A549 (cell line): ENCODE measurements around the gene CEBPG. TPM values are rescaled to one million over a fixed set of nuclear protein-coding genes. Genes with fewer than 3 reads are reported as not detected.

Experiments used
- ATAC-seq, 2 experiments: fragments of 200-7000 bp in 1 of 2; fragments of >200 bp in 1 of 2; cut with Nextera tagmentation in 1 of 2; cut with Tn5 transposase in 1 of 2; 3 replicates each; pipeline versions ENCODE4 v1.8.0 to v1.9.1; 2018 to 2020; ENCODE audit warnings: mild to moderate bottlenecking in 1 of 2, moderate library complexity in 1 of 2
- CTCF ChIA-PET: fragments of 300-600 bp; sonication (Branson Sonifier 250); formaldehyde crosslinking; extraction: SDS; loops from one replicate; lab custom pipeline; 2021; ENCODE audit warnings: antibody characterized with exemption, inconsistent platforms; lab: Yijun Ruan, JAX
- POLR2A ChIA-PET: fragments of 350-600 bp; formaldehyde crosslinking; extraction: SDS; loops from one replicate; lab custom pipeline; 2021; ENCODE audit warnings: antibody characterized with exemption, inconsistent platforms; lab: Yijun Ruan, JAX
- DNase-seq, 2 experiments: peaks; one replicate each; pipeline versions ENCODE4 v3.0.0 to v3.0.0-alpha.2; 2011 to 2016; ENCODE audit warnings: low read depth in 1 of 2, low spot score in 1 of 2
- FAIRE-seq: peaks from 2 replicates; lab custom pipeline; 2011; peaks lifted over from hg19 to GRCh38; lab: Jason Lieb, UNC
- H3K27ac ChIP-seq, 2 experiments: fragments of >200 bp; sonication (Bioruptor Twin); formaldehyde crosslinking; 3 replicates each; pipeline ENCODE4 v1.5.1; 2016 to 2017
- H3K4me1 ChIP-seq: fragments of >200 bp; sonication (Bioruptor Twin); formaldehyde crosslinking; 3 replicates; pipeline ENCODE4 v1.6.1; 2016
- H3K4me2 ChIP-seq: fragments of >200 bp; sonication (Bioruptor Twin); formaldehyde crosslinking; 3 replicates; pipeline ENCODE4 v1.6.1; 2016
- H3K4me3 ChIP-seq: fragments of >200 bp; sonication (Bioruptor Twin); formaldehyde crosslinking; 3 replicates; pipeline ENCODE4 v1.5.1; 2016
- H3K9me3 ChIP-seq: fragments of >200 bp; sonication (Bioruptor Twin); formaldehyde crosslinking; 3 replicates; pipeline ENCODE4 v1.6.1; 2016
- BCL3 ChIP-seq: fragments of >200 bp; sonication (Bioruptor Twin); formaldehyde crosslinking; IDR thresholded peaks from 3 replicates; pipeline ENCODE4 v1.6.1; 2016
- BHLHE40 ChIP-seq: IDR thresholded peaks from 2 replicates; pipeline ENCODE4 v1.6.1; 2012; ENCODE audit warnings: low read depth, low read length, inconsistent platforms
- CBX8 ChIP-seq: fragments of 200-600 bp; sonication (generic); IDR thresholded peaks from 2 replicates; pipeline ENCODE4 v1.6.1; 2016
- E2F6 ChIP-seq: IDR thresholded peaks from 2 replicates; pipeline ENCODE4 v1.6.1; 2012; ENCODE audit warnings: low read depth, borderline replicate concordance
- EHF ChIP-seq: fragments of 250-450 bp; sonication (Bioruptor Pico); IDR thresholded peaks from 2 replicates; pipeline ENCODE4 v1.5.0; 2020; ENCODE audit warnings: mild to moderate bottlenecking
- FOSL2 ChIP-seq, 2 experiments: fragments of 450-650 bp in 1 of 2; fragments of >200 bp in 1 of 2; sonication (Bioruptor Twin) in 1 of 2; formaldehyde crosslinking; IDR thresholded peaks; 2 replicates each; pipeline versions ENCODE4 v1.5.0 to v1.6.1; 2016 to 2020; ENCODE audit warnings: mild to moderate bottlenecking in 1 of 2, moderate library complexity in 1 of 2
- FOXS1 ChIP-seq: fragments of 250-450 bp; sonication (Bioruptor Pico); IDR thresholded peaks from 2 replicates; pipeline ENCODE4 v1.5.0; 2020; ENCODE audit warnings: mild to moderate bottlenecking, moderate library complexity
- GATA3 ChIP-seq: IDR thresholded peaks from 2 replicates; pipeline ENCODE4 v1.6.1; 2012; ENCODE audit warnings: borderline replicate concordance
- HDAC2 ChIP-seq: fragments of 200-600 bp; sonication (generic); IDR thresholded peaks from 2 replicates; pipeline ENCODE4 v1.6.1; 2016
- HES2 ChIP-seq: fragments of >200 bp; sonication (Bioruptor Twin); formaldehyde crosslinking; IDR thresholded peaks from 2 replicates; pipeline ENCODE4 v1.6.1; 2016
- HMGXB4 ChIP-seq: fragments of 250-450 bp; sonication (Bioruptor Pico); IDR thresholded peaks from 2 replicates; pipeline ENCODE4 v1.5.0; 2021; ENCODE audit warnings: mild to moderate bottlenecking, moderate library complexity, borderline replicate concordance
- HOXA7 ChIP-seq: fragments of 250-450 bp; sonication (Bioruptor Pico); IDR thresholded peaks from 2 replicates; pipeline ENCODE4 v1.5.0; 2020; ENCODE audit warnings: mild to moderate bottlenecking, moderate library complexity
- HOXB13 ChIP-seq: fragments of 250-450 bp; sonication (Bioruptor Pico); IDR thresholded peaks from 2 replicates; pipeline ENCODE4 v1.5.0; 2020; ENCODE audit warnings: low read depth, mild to moderate bottlenecking, moderate library complexity
- JUN ChIP-seq, 2 experiments: fragments of >200 bp; sonication (Bioruptor Twin); formaldehyde crosslinking; IDR thresholded peaks; 2 replicates in 1 of 2; 3 replicates in 1 of 2; pipeline ENCODE4 v1.6.1; 2016 to 2017
- JUNB ChIP-seq: fragments of >200 bp; sonication (Bioruptor Twin); formaldehyde crosslinking; IDR thresholded peaks from 2 replicates; pipeline ENCODE4 v1.6.1; 2016
- KDM5A ChIP-seq: fragments of 200-600 bp; sonication (generic); IDR thresholded peaks from 2 replicates; pipeline ENCODE4 v1.6.1; 2016; ENCODE audit warnings: antibody characterized with exemption, mild to moderate bottlenecking
- PBX3 ChIP-seq: IDR thresholded peaks from 2 replicates; pipeline ENCODE4 v1.6.1; 2012
- POLR2A ChIP-seq: IDR thresholded peaks from 2 replicates; pipeline ENCODE4 v1.6.1; 2012; ENCODE audit warnings: mild to moderate bottlenecking, low read length
- RFX5 ChIP-seq: fragments of 450-650 bp; IDR thresholded peaks from 2 replicates; pipeline ENCODE4 v1.7.1; 2014; ENCODE audit warnings: antibody characterized with exemption, mild to moderate bottlenecking, moderate library complexity
- RNF2 ChIP-seq: fragments of 200-600 bp; sonication (generic); IDR thresholded peaks from 2 replicates; pipeline ENCODE4 v1.6.1; 2016; ENCODE audit warnings: low read depth, mild to moderate bottlenecking, antibody characterized with exemption, moderate library complexity, borderline replicate concordance
- SMC3 ChIP-seq: fragments of >200 bp; sonication (Bioruptor Twin); formaldehyde crosslinking; IDR thresholded peaks from 3 replicates; pipeline ENCODE4 v1.6.1; 2018; ENCODE audit warnings: inconsistent platforms
- ZC3H11A ChIP-seq: fragments of 450-650 bp; IDR thresholded peaks from 2 replicates; pipeline ENCODE4 v1.6.1; 2014; ENCODE audit warnings: antibody characterized with exemption, mild to moderate bottlenecking
- ZFP36 ChIP-seq: fragments of 450-650 bp; IDR thresholded peaks from 2 replicates; pipeline ENCODE4 v1.6.1; 2014; ENCODE audit warnings: borderline replicate concordance; ENCODE audit not compliant: partially characterized antibody
- ZNF302 ChIP-seq: fragments of 250-450 bp; sonication (Bioruptor Pico); IDR thresholded peaks from 2 replicates; pipeline ENCODE4 v1.9.0; 2021; ENCODE audit warnings: inconsistent platforms, mild to moderate bottlenecking, moderate library complexity
- WGBS: methylation state at CpG from one replicate; pipeline ENCODE4 v1.1.6; 2017; ENCODE audit errors: missing lambda C conversion rate; 5-methylcytosine and 5-hydroxymethylcytosine counted together
- polyA plus RNA-seq, 4 experiments: library from polyadenylated mRNA; depleted of rRNA in 3 of 4; stranded (reverse); fragments of >200 nt; fragmentation: RNase III in 1 of 4; extraction: RNeasy Plus Mini Kit Qiagen cat#74134 plus additional on column Dnase treatment in 1 of 4; gene quantifications; 2 replicates in 3 of 4; 3 replicates in 1 of 4; pipeline ENCODE4 v1.2.3, GENCODE V29; 2011 to 2017
- TF ChIP-seq, protein P1 (sequence below): fragments of 450-650 bp; IDR thresholded peaks from 2 replicates; pipeline ENCODE4 v1.6.1; 2014; ENCODE audit warnings: antibody characterized with exemption
- TF ChIP-seq, protein P2 (sequence below): fragments of >200 bp; sonication (Bioruptor Twin); formaldehyde crosslinking; IDR thresholded peaks from 3 replicates; pipeline ENCODE4 v1.5.1; 2016

CEBPG gene
- polyA plus RNA-seq, 2 of the 4 experiments (the other 2 are of a cell fraction) = 34.3 to 138 TPM

GRCh38 chr19:33345163-33345562 lies 28.3 kb upstream of the CEBPG start:
- Histone ChIP-seq H3K9me3 (no peaks in the 10 kb centered on the region), H3K4me1 (peaks cover 5% of the 10 kb centered on the region; the same call in 1 of the 3 replicates), H3K4me3 (no peak overlapping the region), H3K4me2 (no peak overlapping the region), H3K27ac (no peak overlapping the region)
- WGBS = 66% methylated on average over 6 of the region's 6 CpGs
- TF ChIP-seq E2F6 (no peak), GATA3 (no peak), ZFP36 (no peak), HMGXB4 (CRISPR knock-in tag) (no peak), JUN (IDR thresholded peaks at IDR 0.05) (no peak), BCL3 (no peak), HOXB13 (CRISPR knock-in tag) (no peak), HOXA7 (CRISPR knock-in tag) (no peak), ZNF302 (CRISPR knock-in tag) (no peak), HES2 (no peak), RFX5 (no peak), EHF (CRISPR knock-in tag) (no peak), RNF2 (no peak), JUNB (no peak), PBX3 (no peak)
- TF ChIP-seq, protein P1, sequence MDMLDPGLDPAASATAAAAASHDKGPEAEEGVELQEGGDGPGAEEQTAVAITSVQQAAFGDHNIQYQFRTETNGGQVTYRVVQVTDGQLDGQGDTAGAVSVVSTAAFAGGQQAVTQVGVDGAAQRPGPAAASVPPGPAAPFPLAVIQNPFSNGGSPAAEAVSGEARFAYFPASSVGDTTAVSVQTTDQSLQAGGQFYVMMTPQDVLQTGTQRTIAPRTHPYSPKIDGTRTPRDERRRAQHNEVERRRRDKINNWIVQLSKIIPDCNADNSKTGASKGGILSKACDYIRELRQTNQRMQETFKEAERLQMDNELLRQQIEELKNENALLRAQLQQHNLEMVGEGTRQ = no peak
- TF ChIP-seq, protein P2, sequence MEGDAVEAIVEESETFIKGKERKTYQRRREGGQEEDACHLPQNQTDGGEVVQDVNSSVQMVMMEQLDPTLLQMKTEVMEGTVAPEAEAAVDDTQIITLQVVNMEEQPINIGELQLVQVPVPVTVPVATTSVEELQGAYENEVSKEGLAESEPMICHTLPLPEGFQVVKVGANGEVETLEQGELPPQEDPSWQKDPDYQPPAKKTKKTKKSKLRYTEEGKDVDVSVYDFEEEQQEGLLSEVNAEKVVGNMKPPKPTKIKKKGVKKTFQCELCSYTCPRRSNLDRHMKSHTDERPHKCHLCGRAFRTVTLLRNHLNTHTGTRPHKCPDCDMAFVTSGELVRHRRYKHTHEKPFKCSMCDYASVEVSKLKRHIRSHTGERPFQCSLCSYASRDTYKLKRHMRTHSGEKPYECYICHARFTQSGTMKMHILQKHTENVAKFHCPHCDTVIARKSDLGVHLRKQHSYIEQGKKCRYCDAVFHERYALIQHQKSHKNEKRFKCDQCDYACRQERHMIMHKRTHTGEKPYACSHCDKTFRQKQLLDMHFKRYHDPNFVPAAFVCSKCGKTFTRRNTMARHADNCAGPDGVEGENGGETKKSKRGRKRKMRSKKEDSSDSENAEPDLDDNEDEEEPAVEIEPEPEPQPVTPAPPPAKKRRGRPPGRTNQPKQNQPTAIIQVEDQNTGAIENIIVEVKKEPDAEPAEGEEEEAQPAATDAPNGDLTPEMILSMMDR = no peak
- POLR2A ChIA-PET = no interaction called here
- FAIRE-seq (no peak), DNase-seq (no peak), ATAC-seq (no peak)
- CTCF ChIA-PET = interaction anchor here (1.2 kb wide), 1 partner anchor 110 kb away, joined by 4 read pairs; no protein-coding TSS in a partner anchor

DNA sequence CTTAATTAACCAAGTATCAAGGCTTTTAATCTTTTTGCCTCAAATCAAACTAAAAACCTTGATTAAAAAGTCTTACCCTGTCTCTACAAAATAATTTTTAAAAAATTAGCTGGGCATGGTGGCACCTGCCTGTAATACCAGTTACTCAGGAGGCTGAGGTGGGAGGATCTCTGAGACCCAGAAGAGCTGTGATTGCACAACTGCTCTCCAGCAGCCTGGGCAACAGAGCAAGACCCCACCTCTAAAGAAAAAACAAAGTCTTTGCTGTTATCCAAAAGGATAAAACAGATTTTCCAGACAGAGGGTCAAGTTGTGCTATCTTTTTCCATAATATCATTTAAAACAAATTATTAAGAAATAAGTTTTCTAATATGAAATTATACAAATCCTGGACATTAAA lies 26.8 kb upstream of the CEBPG start:
- FAIRE-seq (peak; percentile 13), ATAC-seq (no peak), DNase-seq (no peak)
- Histone ChIP-seq H3K4me2 (no peak overlapping the region), H3K9me3 (no peaks in the 10 kb centered on the region; the same call in 2 of the 3 replicates), H3K4me3 (no peak overlapping the region), H3K4me1 (peaks cover 5% of the 10 kb centered on the region; the same call in 1 of the 3 replicates), H3K27ac (no peak overlapping the region)
- TF ChIP-seq, protein P2 = no peak
- TF ChIP-seq, protein P1 = no peak
- TF ChIP-seq SMC3 (no peak), POLR2A (no peak), BHLHE40 (no peak), FOSL2 (IDR thresholded peaks at IDR 0.05) (no peak), FOSL2 (CRISPR knock-in tag; IDR thresholded peaks at IDR 0.05) (no peak), HDAC2 (no peak), RNF2 (no peak), FOXS1 (CRISPR knock-in tag) (no peak), ZC3H11A (no peak), HES2 (no peak), CBX8 (no peak), KDM5A (no peak)
- CTCF ChIA-PET = interaction anchor here (0.7 to 1.6 kb wide), 4 partner anchors 13 to 112 kb away, joined by 3 to 4 read pairs (median 3); no protein-coding TSS in a partner anchor
- POLR2A ChIA-PET = no interaction called here
